Bone marrow (tissue), 2 donors: ENCODE results near the gene SPINK5.

Source experiments
- DNase-seq, 2 donors: peaks; one replicate each; lab custom pipeline; 2025; lab: John Stamatoyannopoulos, UW

SPINK5 gene

GRCh38 chr5:148091991-148092964 lies 28.5 kb downstream of the SPINK5 start:
- DNase-seq = no peak

- no peak for DNase-seq
These were observed 30.6 kb downstream of the SPINK5 start for GRCh38 chr5:148094336-148094735.

- DNase-seq = no peak
These were observed 40.4 kb downstream of the SPINK5 start for GRCh38 chr5:148104226-148104625.

- DNase-seq = no peak
These were observed 43.8 kb downstream of the SPINK5 start for GRCh38 chr5:148107608-148108007.

- DNase-seq = no peak
These were observed 49.5 kb downstream of the SPINK5 start for GRCh38 chr5:148113243-148113642.

GRCh38 chr5:148120317-148120716 lies 56.5 kb downstream of the SPINK5 start:
- no peak for DNase-seq

GRCh38 chr5:148125641-148126040 lies 61.9 kb downstream of the SPINK5 start:
- DNase-seq = no peak

GRCh38 chr5:148135091-148136048 lies 71.6 kb downstream of the SPINK5 start:
- no peak for DNase-seq

- DNase-seq = no peak
These were observed 77.1 kb downstream of the SPINK5 start for GRCh38 chr5:148140846-148141245.

- no peak for DNase-seq
These were observed 77.9 kb downstream of the SPINK5 start for GRCh38 chr5:148141645-148142044.

- DNase-seq = no peak
These were observed 82.1 kb downstream of the SPINK5 start for GRCh38 chr5:148145916-148146315.

GRCh38 chr5:148146487-148146886 lies 82.7 kb downstream of the SPINK5 start:
- no peak for DNase-seq

- DNase-seq = no peak
These were observed 83.6 kb downstream of the SPINK5 start for GRCh38 chr5:148147415-148147814.

- DNase-seq = no peak
These were observed 88.1 kb downstream of the SPINK5 start for GRCh38 chr5:148151872-148152271.

- no peak for DNase-seq
These were observed 89.0 kb downstream of the SPINK5 start for GRCh38 chr5:148152781-148153180.

GRCh38 chr5:148156609-148157008 lies 92.8 kb downstream of the SPINK5 start:
- DNase-seq = no peak

- DNase-seq = no peak
These were observed 98.3 kb downstream of the SPINK5 start for GRCh38 chr5:148162038-148162437.

GRCh38 chr5:148163345-148163744 lies 99.6 kb downstream of the SPINK5 start:
- no peak for DNase-seq

GRCh38 chr5:148166550-148167283 lies 102.9 kb downstream of the SPINK5 start:
- DNase-seq = no peak

- DNase-seq = no peak
These were observed 104.5 kb downstream of the SPINK5 start, which contains the start of gene SPINK14 for GRCh38 chr5:148168246-148168645. Gene SPINK14 (plus strand): TSS chr5:148168546. CDS start chr5:148169733, 1,187 bp downstream.

- no peak for DNase-seq
These were observed 108.6 kb downstream of the SPINK5 start for GRCh38 chr5:148172377-148172776.

GRCh38 chr5:148176480-148176879 lies 112.7 kb downstream of the SPINK5 start:
- DNase-seq = no peak
